ENCODE data around the gene FBXL15.

Gene FBXL15

DNA sequence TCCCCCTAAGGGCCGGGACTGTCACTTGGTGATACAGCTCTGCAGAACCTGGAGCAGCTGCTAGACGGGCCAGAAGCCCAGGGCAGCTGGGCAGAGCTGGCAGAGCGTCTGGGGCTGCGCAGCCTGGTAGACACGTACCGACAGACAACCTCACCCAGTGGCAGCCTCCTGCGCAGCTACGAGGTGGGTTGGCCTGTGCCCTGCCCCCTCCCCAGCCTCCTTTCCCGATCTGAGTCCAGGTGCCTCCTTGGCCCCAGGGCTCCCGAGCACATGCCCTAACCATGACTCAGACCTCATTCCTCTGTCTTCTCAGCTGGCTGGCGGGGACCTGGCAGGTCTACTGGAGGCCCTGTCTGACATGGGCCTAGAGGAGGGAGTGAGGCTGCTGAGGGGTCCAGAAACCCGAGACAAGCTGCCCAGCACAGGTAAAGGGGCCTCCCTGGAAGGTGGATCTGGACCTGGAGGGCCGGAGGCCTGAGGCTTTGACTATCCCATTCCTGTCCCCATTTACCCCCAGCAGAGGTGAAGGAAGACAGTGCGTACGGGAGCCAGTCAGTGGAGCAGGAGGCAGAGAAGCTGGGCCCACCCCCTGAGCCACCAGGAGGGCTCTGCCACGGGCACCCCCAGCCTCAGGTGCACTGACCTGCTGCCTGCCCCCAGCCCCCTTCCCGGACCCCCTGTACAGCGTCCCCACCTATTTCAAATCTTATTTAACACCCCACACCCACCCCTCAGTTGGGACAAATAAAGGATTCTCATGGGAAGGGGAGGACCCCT lies 18.7 kb upstream of the FBXL15 start:
- no peak overlapping the region for H3K4me3 ChIP-seq (IDR thresholded peaks at IDR 0.05; ENCODE audit: insufficient read depth, low read depth, low read length)
- H3K9ac ChIP-seq: no peak overlapping the region
- H3K36me3 ChIP-seq (ENCODE audit: insufficient read depth): no peaks in the 10 kb centered on the region; the same call in 1 of the 2 replicates
- H3K4me1 ChIP-seq (ENCODE audit: low read depth, poor library complexity, severe bottlenecking): peaks cover 26% of the 10 kb centered on the region
- TF ChIP-seq, protein P1, sequence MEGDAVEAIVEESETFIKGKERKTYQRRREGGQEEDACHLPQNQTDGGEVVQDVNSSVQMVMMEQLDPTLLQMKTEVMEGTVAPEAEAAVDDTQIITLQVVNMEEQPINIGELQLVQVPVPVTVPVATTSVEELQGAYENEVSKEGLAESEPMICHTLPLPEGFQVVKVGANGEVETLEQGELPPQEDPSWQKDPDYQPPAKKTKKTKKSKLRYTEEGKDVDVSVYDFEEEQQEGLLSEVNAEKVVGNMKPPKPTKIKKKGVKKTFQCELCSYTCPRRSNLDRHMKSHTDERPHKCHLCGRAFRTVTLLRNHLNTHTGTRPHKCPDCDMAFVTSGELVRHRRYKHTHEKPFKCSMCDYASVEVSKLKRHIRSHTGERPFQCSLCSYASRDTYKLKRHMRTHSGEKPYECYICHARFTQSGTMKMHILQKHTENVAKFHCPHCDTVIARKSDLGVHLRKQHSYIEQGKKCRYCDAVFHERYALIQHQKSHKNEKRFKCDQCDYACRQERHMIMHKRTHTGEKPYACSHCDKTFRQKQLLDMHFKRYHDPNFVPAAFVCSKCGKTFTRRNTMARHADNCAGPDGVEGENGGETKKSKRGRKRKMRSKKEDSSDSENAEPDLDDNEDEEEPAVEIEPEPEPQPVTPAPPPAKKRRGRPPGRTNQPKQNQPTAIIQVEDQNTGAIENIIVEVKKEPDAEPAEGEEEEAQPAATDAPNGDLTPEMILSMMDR (conservative IDR thresholded peaks at IDR 0.05; ENCODE audit: low read depth, low read length): no peak
- no peak overlapping the region for H3K4me2 ChIP-seq
- no peak overlapping the region for H3K27ac ChIP-seq
- no peaks in the 10 kb centered on the region for H3K27me3 ChIP-seq (ENCODE audit: insufficient read depth, low read depth)
- H2AFZ ChIP-seq (ENCODE audit: low read depth): no peak overlapping the region
- peaks cover 10% of the 10 kb centered on the region for H3K79me2 ChIP-seq (ENCODE audit: insufficient read depth, low read depth)
- H4K20me1 ChIP-seq (ENCODE audit: insufficient read depth): no peaks in the 10 kb centered on the region

DNA sequence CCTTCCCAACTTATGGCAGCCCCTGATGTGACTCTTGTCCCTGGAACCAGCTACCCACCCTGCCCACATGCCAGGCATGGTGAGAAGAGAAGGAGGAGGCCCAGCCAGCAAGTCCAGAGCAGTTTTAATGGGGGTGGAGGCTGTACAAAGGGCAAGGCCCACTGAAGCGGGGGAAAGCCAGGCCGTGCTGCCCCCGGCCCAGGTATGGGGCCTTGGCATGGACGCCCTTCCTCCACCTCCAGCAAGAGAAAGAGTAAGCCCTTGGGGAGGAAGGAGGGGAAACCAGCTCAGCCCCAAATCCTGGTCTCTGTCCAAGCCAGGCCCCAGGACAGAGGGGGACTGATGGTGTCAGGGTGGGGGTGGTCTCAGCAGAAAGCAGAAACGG lies 18.1 kb upstream of the FBXL15 start:
- H3K79me2 ChIP-seq (ENCODE audit: insufficient read depth, low read depth): peaks cover 6% of the 10 kb centered on the region
- H3K36me3 ChIP-seq (ENCODE audit: insufficient read depth): no peaks in the 10 kb centered on the region
- no peaks in the 10 kb centered on the region for H4K20me1 ChIP-seq (ENCODE audit: insufficient read depth)
- no peak overlapping the region for H3K4me3 ChIP-seq (IDR thresholded peaks at IDR 0.05; ENCODE audit: insufficient read depth, low read depth, low read length)
- H3K4me2 ChIP-seq: no peak overlapping the region
- H3K27ac ChIP-seq: no peak overlapping the region
- no peak overlapping the region for H3K9ac ChIP-seq
- H3K4me1 ChIP-seq (ENCODE audit: low read depth, poor library complexity, severe bottlenecking): peaks cover 22% of the 10 kb centered on the region
- TF ChIP-seq, protein P1 (conservative IDR thresholded peaks at IDR 0.05; ENCODE audit: low read depth, low read length): no peak
- H2AFZ ChIP-seq (ENCODE audit: low read depth): no peak overlapping the region
- 0 out of 2 replicates have a peak, but pooled peaks cover 2% of the 10 kb centered on the region for H3K27me3 ChIP-seq (ENCODE audit: insufficient read depth, low read depth)

DNA sequence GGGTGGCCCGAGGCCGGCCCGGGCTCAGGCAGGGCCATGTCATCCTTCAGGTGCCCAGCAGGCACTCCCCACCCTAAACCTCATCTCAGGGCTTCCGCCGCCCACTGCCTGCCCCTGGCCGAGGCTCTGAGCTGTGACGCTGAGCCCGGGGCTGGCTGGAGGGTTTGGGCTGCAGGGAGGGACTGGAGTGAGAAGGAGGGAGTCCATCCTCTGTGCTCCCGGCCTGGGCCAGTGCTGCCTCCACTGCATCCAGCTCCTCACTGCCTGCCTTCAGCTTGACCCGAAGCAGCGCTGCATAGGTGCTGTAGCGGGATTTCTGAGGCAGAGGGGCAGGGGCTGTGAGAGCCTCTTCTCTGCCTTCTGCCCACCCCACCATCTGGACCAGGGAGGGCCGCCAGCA lies 17.5 kb upstream of the FBXL15 start:
- TF ChIP-seq, protein P1 (conservative IDR thresholded peaks at IDR 0.05; ENCODE audit: low read depth, low read length): no peak
- Histone ChIP-seq H2AFZ (ENCODE audit: low read depth) (no peak overlapping the region), H3K4me2 (no peak overlapping the region), H3K27ac (no peak overlapping the region), H3K36me3 (ENCODE audit: insufficient read depth) (no peaks in the 10 kb centered on the region), H4K20me1 (ENCODE audit: insufficient read depth) (no peaks in the 10 kb centered on the region), H3K79me2 (ENCODE audit: insufficient read depth, low read depth) (no peaks in the 10 kb centered on the region; the same call in 1 of the 2 replicates), H3K9ac (no peak overlapping the region), H3K4me1 (ENCODE audit: low read depth, poor library complexity, severe bottlenecking) (peaks cover 15% of the 10 kb centered on the region), H3K4me3 (IDR thresholded peaks at IDR 0.05; ENCODE audit: insufficient read depth, low read depth, low read length) (no peak overlapping the region), H3K27me3 (ENCODE audit: insufficient read depth, low read depth) (peaks cover 4% of the 10 kb centered on the region; the same call in 1 of the 2 replicates)

DNA sequence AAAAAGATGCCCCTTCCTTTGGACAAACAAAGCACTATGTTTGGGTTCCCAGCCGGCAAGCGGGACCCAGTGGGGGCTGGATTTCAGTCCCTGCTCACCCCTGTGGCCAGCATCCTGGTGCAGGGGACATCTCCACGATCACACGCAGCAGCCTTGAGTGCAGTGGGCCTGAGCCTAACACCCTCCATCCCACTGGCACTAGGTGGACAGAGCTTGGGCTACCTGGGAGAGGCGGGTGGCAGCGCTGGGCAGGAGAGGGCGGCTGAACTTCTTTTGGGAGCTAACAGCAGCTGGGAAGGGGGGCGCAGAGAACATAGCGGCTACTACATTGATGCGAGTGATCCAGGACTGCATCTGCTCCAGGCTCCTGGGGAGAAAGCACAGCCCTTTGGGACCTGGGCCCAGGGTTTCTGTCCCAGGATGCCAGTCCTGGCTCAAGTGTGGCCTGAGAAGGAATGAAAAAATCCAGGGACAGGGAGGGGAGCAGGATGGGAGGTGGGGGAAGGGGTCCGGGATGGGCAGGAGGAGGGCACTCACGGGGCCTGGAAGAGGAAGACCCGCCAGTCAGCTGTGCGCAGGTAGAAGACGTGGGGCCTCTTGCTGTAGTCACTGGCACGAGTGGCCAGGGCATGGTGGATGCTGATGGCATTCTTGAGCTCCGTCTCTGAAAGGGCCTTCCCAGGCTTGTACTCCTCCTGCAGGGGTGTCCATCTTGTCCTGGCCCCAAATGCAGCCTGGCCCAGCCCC lies 16.1 kb upstream of the FBXL15 start:
- peaks cover 6% of the 10 kb centered on the region for H3K4me1 ChIP-seq (ENCODE audit: low read depth, poor library complexity, severe bottlenecking)
- H2AFZ ChIP-seq (ENCODE audit: low read depth): no peak overlapping the region
- H4K20me1 ChIP-seq (ENCODE audit: insufficient read depth): no peaks in the 10 kb centered on the region
- peaks cover 8% of the 10 kb centered on the region for H3K27me3 ChIP-seq (ENCODE audit: insufficient read depth, low read depth)
- TF ChIP-seq, protein P1 (conservative IDR thresholded peaks at IDR 0.05; ENCODE audit: low read depth, low read length): no peak
- no peaks in the 10 kb centered on the region for H3K79me2 ChIP-seq (ENCODE audit: insufficient read depth, low read depth)
- no peak overlapping the region for H3K4me2 ChIP-seq
- H3K27ac ChIP-seq: no peak overlapping the region
- no peak overlapping the region for H3K4me3 ChIP-seq (IDR thresholded peaks at IDR 0.05; ENCODE audit: insufficient read depth, low read depth, low read length)
- no peaks in the 10 kb centered on the region for H3K36me3 ChIP-seq (ENCODE audit: insufficient read depth)
- no peak overlapping the region for H3K9ac ChIP-seq

All from KMS-11 (cell line).